Measurements from ENCODE around the gene NFIA.

GRCh38 chr1:61157468-61157987 lies 75.2 kb downstream of the NFIA start:
- TF ChIP-seq POLR2A (IDR thresholded peaks at IDR 0.05) (no peak), CTCF (IDR thresholded peaks at IDR 0.05) (no peak), POLR2AphosphoS5 (IDR thresholded peaks at IDR 0.05) (no peak)

Data from prostate gland (tissue), 2 donors.